ENCODE measurements around the gene TMEM202.
"Not testable (repeated sequence)": the region's sequence is repeated elsewhere in the genome, so short reads cannot be mapped to it uniquely, and the experiment has no call there.

TMEM202 gene

GRCh38 chr15:72402726-72403125, 4.6 kb downstream of the TMEM202 start:
- DNase-seq (ENCODE audit: low spot score), result no peak

DNA sequence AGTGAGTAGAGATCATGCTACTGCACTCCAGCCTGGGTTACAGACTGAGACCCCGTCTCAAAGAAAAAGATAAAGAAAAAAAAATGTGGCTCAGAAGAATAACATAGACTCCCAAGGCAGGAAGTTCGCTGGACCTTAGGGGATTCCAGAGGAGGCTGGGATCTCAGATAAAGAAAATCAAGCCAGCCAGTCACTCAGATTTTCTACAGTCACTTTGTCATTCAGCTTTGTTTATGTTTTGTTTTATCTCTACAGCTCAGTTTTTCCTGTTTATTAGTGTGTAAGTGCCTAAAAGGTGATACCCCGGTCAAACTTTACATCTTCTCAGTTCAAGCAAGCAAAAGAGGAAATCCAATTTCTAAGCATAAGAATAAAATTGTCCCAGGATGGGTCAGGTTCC, 6.3 kb downstream of the TMEM202 start:
- no peak for DNase-seq (ENCODE audit: low spot score)

GRCh38 chr15:72404841-72405240, 6.7 kb downstream of the TMEM202 start:
- DNase-seq (ENCODE audit: low spot score), result no peak

GRCh38 chr15:72406936-72407335, 8.8 kb downstream of the TMEM202 start:
- DNase-seq (ENCODE audit: low spot score), result no peak

DNA sequence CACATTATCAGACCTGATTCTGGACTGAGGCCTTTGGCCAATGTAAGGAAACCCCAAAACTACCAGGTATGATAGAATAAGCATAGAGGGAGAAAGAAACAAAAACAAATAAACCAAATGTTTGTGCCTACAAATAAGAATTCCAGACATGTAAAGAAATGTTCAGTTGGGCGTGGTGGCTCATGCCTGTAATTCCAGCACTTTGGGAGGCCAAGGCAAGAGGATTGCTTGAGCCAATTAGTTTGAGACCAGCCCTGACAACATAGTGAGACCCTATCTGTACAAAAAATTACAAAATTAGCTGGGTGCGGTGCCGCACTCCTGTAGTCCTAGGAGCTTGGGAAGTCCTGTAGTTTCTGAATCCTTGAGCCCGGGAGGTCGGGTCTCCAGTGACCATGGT, 13.0 kb downstream of the TMEM202 start:
- DNase-seq (ENCODE audit: low spot score), result no peak

- DNase-seq (ENCODE audit: low spot score), result no peak
These were observed 13.4 kb downstream of the TMEM202 start for GRCh38 chr15:72411544-72411943.

- not testable (repeated sequence) for DNase-seq (ENCODE audit: low spot score)
These were observed 15.2 kb downstream of the TMEM202 start for GRCh38 chr15:72413337-72413736.

DNA sequence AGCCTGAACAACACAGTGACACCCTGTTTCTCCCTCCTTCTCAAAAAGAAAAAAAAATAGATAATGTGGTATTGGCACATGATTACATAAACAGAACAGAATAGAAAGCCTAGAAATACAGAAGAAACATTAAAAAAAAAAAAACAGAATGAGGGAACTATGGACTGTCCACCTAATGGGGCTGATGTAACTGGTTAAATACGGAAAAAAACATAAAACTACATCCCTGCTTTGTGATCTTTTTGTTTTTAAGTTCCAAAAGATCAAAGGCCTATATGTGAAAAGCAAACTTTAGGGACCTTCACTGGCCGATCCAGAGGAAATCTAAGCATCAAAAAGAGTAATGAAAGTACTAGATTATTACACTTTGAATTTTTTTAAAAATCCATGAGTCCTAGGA, 17.2 kb downstream of the TMEM202 start:
- no peak for DNase-seq (ENCODE audit: low spot score)

- DNase-seq (ENCODE audit: low spot score), result not testable (repeated sequence)
These were observed 21.7 kb downstream of the TMEM202 start for GRCh38 chr15:72419768-72420167.

GRCh38 chr15:72420576-72420975, 22.5 kb downstream of the TMEM202 start:
- no peak for DNase-seq (ENCODE audit: low spot score)

GRCh38 chr15:72421484-72421883, 23.4 kb downstream of the TMEM202 start:
- no peak for DNase-seq (ENCODE audit: low spot score)

GRCh38 chr15:72423256-72423655, 25.2 kb downstream of the TMEM202 start:
- DNase-seq (ENCODE audit: low spot score), result no peak

DNA sequence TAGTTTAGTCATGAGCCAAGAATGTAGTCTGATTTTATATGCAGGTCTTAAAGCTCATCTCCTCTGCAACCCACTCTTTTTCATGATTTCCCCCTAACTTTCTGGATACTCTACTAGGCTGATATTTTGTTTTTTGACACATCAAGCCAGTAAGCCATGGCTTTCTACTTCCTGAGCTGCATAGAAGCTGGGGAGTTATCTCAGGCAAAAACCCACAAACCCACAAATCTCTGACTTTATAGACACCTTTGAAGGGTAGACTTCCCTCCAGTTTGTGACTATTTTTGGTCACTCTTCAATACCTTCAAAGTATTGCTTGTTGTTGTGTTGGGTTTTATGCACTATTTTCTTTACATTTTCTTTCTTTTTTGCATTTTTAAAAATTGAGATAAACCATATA, 28.6 kb downstream of the TMEM202 start:
- no peak for DNase-seq (ENCODE audit: low spot score)

DNA sequence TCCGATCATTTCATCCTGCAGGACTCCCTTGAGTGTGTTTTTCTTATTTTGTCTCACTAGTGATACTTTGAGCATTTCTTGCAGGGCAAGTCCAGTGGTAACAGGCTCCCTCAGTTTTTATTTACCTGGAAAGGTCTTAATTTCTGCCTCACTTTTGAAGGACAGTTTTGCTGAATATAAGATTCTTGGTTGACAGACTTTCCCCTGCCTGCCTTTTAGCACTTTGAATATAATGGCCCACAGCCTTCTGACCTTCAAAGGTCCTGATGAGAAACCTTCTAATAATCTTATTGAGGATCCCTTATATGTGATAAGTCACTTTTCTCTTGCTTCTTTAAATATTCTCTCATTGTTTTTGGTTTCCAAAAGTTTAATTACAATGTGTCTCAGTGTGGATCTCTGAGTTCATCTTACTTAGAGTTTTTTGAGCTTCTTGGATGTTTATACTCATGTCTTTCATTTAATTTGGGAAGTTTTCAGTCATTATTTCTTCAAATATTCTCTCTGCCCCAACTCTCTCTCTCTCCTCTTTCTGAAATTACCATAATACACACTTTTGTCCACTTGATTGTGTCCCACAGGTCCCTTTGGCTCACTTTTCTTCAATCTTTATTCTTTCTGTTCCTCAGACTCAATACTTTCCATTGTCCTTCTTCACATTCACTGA, 39.7 kb downstream of the TMEM202 start:
- DNase-seq (ENCODE audit: low spot score), result no peak

- DNase-seq (ENCODE audit: low spot score), result not testable (repeated sequence)
These were observed 44.7 kb downstream of the TMEM202 start for GRCh38 chr15:72442848-72443247.

- no peak for DNase-seq (ENCODE audit: low spot score)
These were observed 47.3 kb downstream of the TMEM202 start for GRCh38 chr15:72445426-72445825.

GRCh38 chr15:72450805-72451204, 52.7 kb downstream of the TMEM202 start:
- no peak for DNase-seq (ENCODE audit: low spot score)

- DNase-seq (ENCODE audit: low spot score), result no peak
These were observed 53.1 kb downstream of the TMEM202 start for GRCh38 chr15:72451224-72451623.

DNA sequence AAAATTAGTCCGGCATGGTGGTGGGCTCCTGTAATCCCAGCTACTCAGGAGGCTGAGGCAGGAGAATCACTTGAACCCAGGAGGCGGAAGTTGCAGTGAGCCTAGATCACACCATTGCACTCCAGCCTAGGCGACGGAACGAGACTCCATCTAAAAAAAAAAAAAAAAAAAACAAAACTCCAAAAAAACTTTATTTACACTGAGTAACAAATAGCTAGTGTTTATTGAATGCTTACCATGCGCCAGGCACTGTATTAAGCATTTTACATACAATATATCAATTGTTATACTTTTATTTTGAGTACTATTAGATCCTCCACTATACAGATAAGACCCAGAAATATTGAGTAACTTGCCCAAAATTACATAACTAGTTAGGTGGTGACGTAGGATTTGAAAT, 58.6 kb downstream of the TMEM202 start:
- DNase-seq (ENCODE audit: low spot score), result no peak
